Retinal pigment epithelial cell (primary cell): ENCODE data around the gene SLC24A3.

Source experiments
- DNase-seq: peaks from one replicate; pipeline ENCODE4 v3.0.0-alpha.2; 2010; ENCODE audit warnings: low read depth
- H3K4me3 ChIP-seq: 2 replicates; pipeline ENCODE4 v1.5.1; 2011; ENCODE audit warnings: mild to moderate bottlenecking, low read length, control low read depth, moderate library complexity
- CTCF ChIP-seq: conservative IDR thresholded peaks from 2 replicates; pipeline ENCODE4 v1.5.1; 2011; ENCODE audit warnings: low read depth, low read length, control low read depth, inconsistent platforms

Gene SLC24A3

GRCh38 chr20:19431316-19431700 lies 218.9 kb downstream of the SLC24A3 start:
- TF ChIP-seq CTCF: no peak
- H3K4me3 ChIP-seq: no peak overlapping the region
- DNase-seq: no peak

- H3K4me3 ChIP-seq: no peak overlapping the region
- no peak for TF ChIP-seq CTCF
- no peak for DNase-seq
Observed at GRCh38 chr20:19431906-19432305, 219.5 kb downstream of the SLC24A3 start.

DNA sequence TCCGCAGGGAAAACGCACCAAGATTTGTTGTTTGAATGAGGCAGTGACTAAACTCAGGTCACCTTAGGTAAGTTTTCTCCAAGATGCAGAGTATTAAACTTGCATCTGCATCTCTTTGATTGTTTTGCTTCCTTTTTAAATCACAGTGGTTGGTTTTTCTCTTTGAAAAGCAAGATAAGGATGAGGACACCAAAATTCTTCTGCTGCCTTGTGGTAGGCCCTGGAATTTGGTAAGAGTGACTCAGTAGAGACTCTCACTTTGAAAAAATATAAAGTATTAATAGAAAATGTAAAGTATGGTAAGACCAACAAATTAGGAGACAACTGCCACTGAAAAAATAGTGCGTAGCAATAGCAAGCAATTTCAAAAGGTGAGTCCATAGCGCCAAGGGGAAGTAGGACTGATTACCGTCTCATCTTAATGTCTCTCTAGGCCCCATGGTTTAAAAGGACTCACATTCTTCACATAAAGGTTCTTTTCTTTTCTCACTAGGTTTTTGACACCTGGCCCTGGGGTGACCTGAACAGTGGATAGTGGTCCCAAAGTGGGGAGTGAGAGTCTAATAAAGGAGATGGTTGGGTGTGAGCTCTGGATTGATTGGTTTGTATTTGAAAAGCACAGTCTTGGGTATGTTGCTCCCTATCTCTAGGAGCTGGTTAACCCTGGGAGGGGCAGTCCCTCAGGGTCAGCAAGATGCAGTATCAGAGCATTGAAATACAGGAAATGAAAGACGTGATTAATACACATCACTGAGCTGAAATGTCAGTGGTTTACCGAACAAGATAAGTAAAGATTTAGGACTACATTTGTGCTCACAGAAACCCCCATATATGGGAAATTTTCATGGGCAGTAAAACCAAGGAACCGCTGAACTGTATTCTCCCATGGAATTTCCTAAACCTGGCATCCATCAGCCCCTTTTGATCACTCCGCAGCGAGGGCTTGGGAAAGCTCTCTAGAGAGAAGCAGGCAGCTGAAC lies 221.2 kb downstream of the SLC24A3 start:
- no peak for TF ChIP-seq CTCF
- DNase-seq: no peak
- H3K4me3 ChIP-seq: no peak overlapping the region

DNA sequence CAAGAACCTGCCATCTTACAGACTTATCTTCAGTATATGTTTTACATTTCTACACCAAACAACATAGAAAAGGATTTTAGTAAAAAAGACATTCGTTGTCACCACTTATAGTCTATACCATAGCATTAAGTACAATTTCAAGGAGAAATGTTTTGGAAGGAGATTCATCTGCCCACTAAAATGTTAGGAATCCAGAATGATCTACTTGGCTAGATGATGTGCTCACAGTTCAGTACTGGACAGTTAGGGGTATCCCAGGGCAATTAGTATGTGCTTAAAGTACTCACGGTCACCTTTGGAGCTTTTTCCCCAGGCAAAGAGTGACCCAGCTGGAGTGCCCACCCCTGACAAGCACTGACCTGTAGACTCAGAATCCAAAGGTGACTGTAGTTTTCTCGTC lies 222.9 kb downstream of the SLC24A3 start:
- no peak overlapping the region for H3K4me3 ChIP-seq
- no peak for TF ChIP-seq CTCF

DNA sequence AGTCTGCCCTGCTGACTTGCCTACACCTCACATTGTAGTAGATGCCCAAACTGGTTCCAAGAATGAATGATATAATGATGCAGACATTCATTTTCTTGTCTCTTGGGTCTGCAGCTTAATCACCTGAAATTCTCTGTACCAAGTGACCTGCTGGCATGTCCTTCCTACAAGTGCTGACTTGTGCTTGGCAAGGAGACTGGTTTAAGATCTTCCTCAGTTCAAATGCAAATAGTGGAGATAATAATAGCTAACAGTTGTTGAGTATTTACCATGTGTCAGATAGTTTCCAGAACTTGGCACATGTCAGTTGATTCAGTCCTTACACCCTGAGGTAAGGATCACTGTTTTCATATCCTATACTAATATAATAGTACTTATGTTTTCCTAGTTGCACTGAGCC lies 223.4 kb downstream of the SLC24A3 start:
- DNase-seq: no peak
- H3K4me3 ChIP-seq: no peak overlapping the region
- TF ChIP-seq CTCF: no peak

More for the DNA sequence above, 222.9 kb downstream of the SLC24A3 start:
- DNase-seq: no peak

GRCh38 chr20:19438488-19438887 lies 226.0 kb downstream of the SLC24A3 start:
- no peak overlapping the region for H3K4me3 ChIP-seq
- TF ChIP-seq CTCF: no peak
- DNase-seq: no peak
